Body of pancreas (tissue), 4 donors: ENCODE data around the gene SVEP1. TPM values are rescaled to one million over a fixed set of nuclear protein-coding genes. Genes with fewer than 3 reads are reported as not detected.
"Not testable (repeated sequence)": the region's sequence is repeated elsewhere in the genome, so short reads cannot be mapped to it uniquely, and the experiment has no call there.

ENCODE experiments used
- ATAC-seq: fragments of 150-250 bp; one replicate; pipeline ENCODE4 v1.9.1; 2016
- DNase-seq, 4 donors: peaks; one replicate each; pipeline ENCODE4 v3.0.0-alpha.2; 2019
- H3K27ac ChIP-seq, 4 donors: fragments of 200-600 bp; sonication (generic); 1 replicate in 3 of 4; 2 replicates in 1 of 4; pipeline versions ENCODE4 v1.5.1 to v1.6.1; 2016 to 2019; ENCODE audit warnings: mild to moderate bottlenecking in 1 of 4, mixed read lengths in 1 of 4, moderate library complexity in 1 of 4
- H3K27me3 ChIP-seq, 2 donors: fragments of 200-600 bp; sonication (generic); one replicate each; pipeline ENCODE4 v1.6.0; 2016; ENCODE audit warnings: mild to moderate bottlenecking in 1 of 2
- H3K36me3 ChIP-seq, 2 donors: fragments of 200-600 bp; sonication (generic); replicated peaks in 1 of 2; 2 replicates each; pipeline ENCODE4 v1.5.1; 2016; ENCODE audit warnings: low read depth in 2 of 2; ENCODE audit not compliant: insufficient read depth in 1 of 2
- H3K4me1 ChIP-seq: fragments of 200-600 bp; sonication (generic); one replicate; pipeline ENCODE4 v1.6.0; 2016
- H3K4me3 ChIP-seq, 2 donors: fragments of 200-600 bp; sonication (generic); 1 replicate in 1 of 2; 2 replicates in 1 of 2; pipeline ENCODE4 v1.5.1; 2016 to 2019
- H3K9me3 ChIP-seq, 3 donors: fragments of 200-600 bp; sonication (generic); 1 replicate in 2 of 3; 2 replicates in 1 of 3; pipeline ENCODE4 v1.5.1; 2016
- POLR2A ChIP-seq, 3 donors: fragments of 450-650 bp; IDR thresholded peaks; one replicate each; pipeline ENCODE4 v1.6.1; 2016; ENCODE audit warnings: antibody characterized with exemption in 3 of 3, mild to moderate bottlenecking in 2 of 3
- WGBS, 2 donors: methylation state at CpG; one replicate each; pipeline ENCODE4 v1.1.5; 2017; 5-methylcytosine and 5-hydroxymethylcytosine counted together
- intact Hi-C: fragments of 100-400 bp; cut with DNase I; formaldehyde crosslinking; loops from one replicate; pipeline ENCODE4 v1.15.1; 2023
- total RNA-seq, 2 donors: library from RNA; depleted of rRNA; stranded (reverse); fragments of >200 nt; gene quantifications; one replicate each; pipeline ENCODE4 v1.1.0, GENCODE V29; 2016
- TF ChIP-seq, protein P1 (sequence below), 7 experiments: fragments of 450-650 bp in 4 of 7; fragments of 200-600 bp in 3 of 7; sonication (generic) in 3 of 7; IDR thresholded peaks; one replicate each; pipeline ENCODE4 v1.5.1; 2016 to 2019; ENCODE audit warnings: antibody characterized with exemption in 7 of 7

The SVEP1 gene
- total RNA-seq, 2 donors from 2014 or later = 23.7 to 34.0 TPM

DNA sequence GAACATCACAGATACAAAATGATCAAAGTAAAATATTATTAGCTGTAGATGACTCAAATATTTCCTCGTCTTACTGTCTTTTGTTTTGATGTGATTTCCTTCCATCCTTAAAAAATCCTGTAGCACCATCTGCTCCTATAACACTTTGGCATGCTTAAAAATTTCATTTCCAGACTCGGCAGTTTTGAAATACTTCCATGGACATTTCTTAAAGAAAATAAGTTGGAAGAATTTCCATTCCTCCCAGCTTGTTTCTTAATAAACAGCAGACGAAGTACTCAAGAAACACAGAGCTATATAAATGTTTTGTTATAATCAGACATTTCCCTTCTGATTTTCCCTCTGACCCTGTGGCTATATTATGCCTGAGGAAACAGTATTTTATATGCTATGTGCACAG, 41.2 kb upstream of the SVEP1 start:
- Histone ChIP-seq H3K36me3 (no peaks in the 10 kb centered on the region), H3K4me1 (no peaks in the 10 kb centered on the region), H3K4me3 (no peak overlapping the region), H3K9me3 (no peaks in the 10 kb centered on the region), H3K27ac (no peak overlapping the region), H3K27me3 (no peaks in the 10 kb centered on the region)
- TF ChIP-seq, protein P1, sequence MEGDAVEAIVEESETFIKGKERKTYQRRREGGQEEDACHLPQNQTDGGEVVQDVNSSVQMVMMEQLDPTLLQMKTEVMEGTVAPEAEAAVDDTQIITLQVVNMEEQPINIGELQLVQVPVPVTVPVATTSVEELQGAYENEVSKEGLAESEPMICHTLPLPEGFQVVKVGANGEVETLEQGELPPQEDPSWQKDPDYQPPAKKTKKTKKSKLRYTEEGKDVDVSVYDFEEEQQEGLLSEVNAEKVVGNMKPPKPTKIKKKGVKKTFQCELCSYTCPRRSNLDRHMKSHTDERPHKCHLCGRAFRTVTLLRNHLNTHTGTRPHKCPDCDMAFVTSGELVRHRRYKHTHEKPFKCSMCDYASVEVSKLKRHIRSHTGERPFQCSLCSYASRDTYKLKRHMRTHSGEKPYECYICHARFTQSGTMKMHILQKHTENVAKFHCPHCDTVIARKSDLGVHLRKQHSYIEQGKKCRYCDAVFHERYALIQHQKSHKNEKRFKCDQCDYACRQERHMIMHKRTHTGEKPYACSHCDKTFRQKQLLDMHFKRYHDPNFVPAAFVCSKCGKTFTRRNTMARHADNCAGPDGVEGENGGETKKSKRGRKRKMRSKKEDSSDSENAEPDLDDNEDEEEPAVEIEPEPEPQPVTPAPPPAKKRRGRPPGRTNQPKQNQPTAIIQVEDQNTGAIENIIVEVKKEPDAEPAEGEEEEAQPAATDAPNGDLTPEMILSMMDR (IDR thresholded peaks at IDR 0.05) = no peak
- TF ChIP-seq POLR2A (IDR thresholded peaks at IDR 0.05) = no peak
- ATAC-seq (no peak), DNase-seq (no peak)
- 40 to 56% methylated on average over 3 of the region's 3 CpGs for WGBS, 2 donors
- intact Hi-C loops = no loop called here

DNA sequence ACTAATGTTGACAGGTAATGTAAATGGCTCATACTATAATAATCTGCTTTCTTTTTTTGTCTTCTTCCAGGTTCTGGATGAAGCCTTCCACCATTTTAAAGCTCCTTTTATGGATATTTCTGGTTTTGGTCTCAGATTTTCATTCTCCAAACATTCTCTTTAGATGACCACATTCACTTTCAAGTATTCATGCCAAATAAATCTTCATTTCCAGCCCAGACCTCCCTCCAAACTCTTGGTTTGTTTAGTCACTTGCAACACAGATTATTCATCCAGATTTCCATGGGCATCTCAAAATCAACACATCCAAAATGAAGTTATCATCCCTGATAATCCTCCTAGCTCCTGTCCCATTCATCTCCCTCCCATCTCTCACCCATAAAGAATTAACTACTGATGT, 40.3 kb upstream of the SVEP1 start:
- DNase-seq (no peak), ATAC-seq (no peak)
- Histone ChIP-seq H3K4me1 (no peaks in the 10 kb centered on the region), H3K27me3 (no peaks in the 10 kb centered on the region), H3K36me3 (no peaks in the 10 kb centered on the region), H3K27ac (no peak overlapping the region), H3K9me3 (no peaks in the 10 kb centered on the region), H3K4me3 (no peak overlapping the region)
- intact Hi-C loops = no loop called here
- no peak for TF ChIP-seq POLR2A (IDR thresholded peaks at IDR 0.05)
- TF ChIP-seq, protein P1 (IDR thresholded peaks at IDR 0.05) = no peak

- Histone ChIP-seq H3K4me3 (no peak overlapping the region), H3K27ac (no peak overlapping the region), H3K36me3 (no peaks in the 10 kb centered on the region), H3K9me3 (no peaks in the 10 kb centered on the region), H3K27me3 (no peaks in the 10 kb centered on the region), H3K4me1 (no peaks in the 10 kb centered on the region)
- TF ChIP-seq POLR2A (IDR thresholded peaks at IDR 0.05) = no peak
- DNase-seq (no peak), ATAC-seq (no peak)
- 75 to 76% methylated on average over 4 of the region's 4 CpGs for WGBS, 2 donors
- intact Hi-C loops = no loop called here
Observed at GRCh38 chr9:110615498-110615897, 36.0 kb upstream of the SVEP1 start.

DNA sequence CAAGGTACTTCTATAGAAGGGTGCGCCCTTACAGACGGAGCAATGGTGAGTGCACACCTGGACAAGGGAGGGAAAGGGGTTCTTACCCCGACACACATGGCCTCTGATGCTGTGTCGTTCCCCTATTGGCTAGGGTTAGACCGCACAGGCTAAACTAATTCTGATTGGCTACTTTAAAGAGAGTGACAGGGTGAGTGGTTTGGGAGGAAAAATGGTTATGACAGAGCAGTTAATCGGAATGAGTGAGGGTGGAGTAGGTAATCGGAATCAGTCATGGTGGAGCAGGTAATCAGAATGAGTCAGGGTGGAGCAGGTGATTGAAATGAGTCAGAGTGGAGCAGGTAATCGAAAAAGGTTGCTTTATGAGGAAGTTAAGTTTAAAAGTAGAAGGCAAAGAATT, 35.0 kb upstream of the SVEP1 start:
- H3K9me3 ChIP-seq, ATAC-seq, H3K27ac ChIP-seq, H3K4me1 ChIP-seq, H3K36me3 ChIP-seq, H3K4me3 ChIP-seq, intact Hi-C loops, DNase-seq, H3K27me3 ChIP-seq: not testable (repeated sequence)
- WGBS, 2 donors = 71 to 85% methylated on average over 8 of the region's 8 CpGs

GRCh38 chr9:110606179-110606790, 26.7 kb upstream of the SVEP1 start:
- ATAC-seq (no peak), DNase-seq (no peak)
- intact Hi-C loops = no loop called here
- 65 to 78% methylated on average over 9 of the region's 9 CpGs for WGBS, 2 donors
- H3K36me3 ChIP-seq = no peaks in the 10 kb centered on the region
- TF ChIP-seq, protein P1 (IDR thresholded peaks at IDR 0.05) = no peak
- no peak for TF ChIP-seq POLR2A (IDR thresholded peaks at IDR 0.05)
- H3K4me3 ChIP-seq = no peak overlapping the region
- no peaks in the 10 kb centered on the region for H3K9me3 ChIP-seq
- no peak overlapping the region for H3K27ac ChIP-seq
- H3K27me3 ChIP-seq = no peaks in the 10 kb centered on the region
- no peaks in the 10 kb centered on the region for H3K4me1 ChIP-seq

DNA sequence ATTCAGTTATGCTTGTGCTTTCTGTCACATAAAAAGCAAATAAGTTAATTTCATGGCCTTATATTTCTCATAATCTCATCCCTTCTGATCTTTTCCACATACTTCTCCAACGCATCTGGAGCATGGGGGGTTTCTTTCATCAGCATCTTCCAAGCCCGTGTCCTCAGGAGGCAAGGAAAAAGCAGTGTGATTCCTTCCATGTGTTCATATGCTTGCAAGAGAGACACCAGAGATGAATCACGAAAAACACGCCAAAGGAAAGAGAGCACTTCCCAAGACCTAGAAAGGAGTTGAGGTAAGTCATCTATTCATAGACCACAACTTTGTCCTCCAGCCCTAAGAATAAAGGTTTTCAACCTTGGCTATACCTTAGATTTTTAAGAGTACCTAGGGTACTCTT, 26.0 kb upstream of the SVEP1 start:
- H3K9me3 ChIP-seq = no peaks in the 10 kb centered on the region
- no peaks in the 10 kb centered on the region for H3K4me1 ChIP-seq
- no peak overlapping the region for H3K4me3 ChIP-seq
- no peak for ATAC-seq
- no peak for TF ChIP-seq POLR2A (IDR thresholded peaks at IDR 0.05)
- intact Hi-C loops = no loop called here
- H3K36me3 ChIP-seq = no peaks in the 10 kb centered on the region
- H3K27me3 ChIP-seq = no peaks in the 10 kb centered on the region
- WGBS, 2 donors = 57 to 80% methylated on average over 4 of the region's 4 CpGs
- no peak overlapping the region for H3K27ac ChIP-seq
- DNase-seq = no peak
